Type B pancreatic cell (in vitro differentiated cells): ENCODE data around the gene HIVEP2. TPM values are rescaled to one million over a fixed set of nuclear protein-coding genes. Genes with fewer than 3 reads are reported as not detected.

ENCODE experiments used
- DNase-seq: peaks from one replicate; pipeline ENCODE4 v3.0.0; 2021; ENCODE audit warnings: mixed read lengths; ENCODE audit not compliant: unreplicated experiment; ENCODE audit errors: extremely low spot score
- H3K27ac Mint-ChIP-seq: 2 replicates; pipeline ENCODE4 v1.8.0; 2021; ENCODE audit warnings: mild to moderate bottlenecking, mixed read lengths
- H3K27me3 Mint-ChIP-seq: 2 replicates; pipeline ENCODE4 v1.8.0; 2021; ENCODE audit warnings: mixed read lengths
- H3K36me3 Mint-ChIP-seq: 2 replicates; pipeline ENCODE4 v1.8.0; 2021; ENCODE audit warnings: mixed read lengths
- H3K4me1 Mint-ChIP-seq: one replicate; pipeline ENCODE4 v1.8.0; 2021; ENCODE audit warnings: mixed read lengths; ENCODE audit not compliant: unreplicated experiment
- H3K4me3 Mint-ChIP-seq: 2 replicates; pipeline ENCODE4 v1.8.0; 2021; ENCODE audit warnings: mild to moderate bottlenecking, mixed read lengths
- H3K9me3 Mint-ChIP-seq: 2 replicates; pipeline ENCODE4 v1.8.0; 2021; ENCODE audit warnings: mixed read lengths
- CTCF ChIP-seq: fragments of 200-600 bp; sonication (generic); conservative IDR thresholded peaks from 2 replicates; pipeline ENCODE4 v1.5.0; 2021; ENCODE audit warnings: antibody characterized with exemption, mild to moderate bottlenecking
- total RNA-seq: library from RNA; stranded (reverse); gene quantifications from 2 replicates; pipeline ENCODE4 v1.2.1, GENCODE V29; 2021; ENCODE audit warnings: low replicate concordance

The HIVEP2 gene
- total RNA-seq, 1 donor from 2014 or later: 12.3 TPM

DNA sequence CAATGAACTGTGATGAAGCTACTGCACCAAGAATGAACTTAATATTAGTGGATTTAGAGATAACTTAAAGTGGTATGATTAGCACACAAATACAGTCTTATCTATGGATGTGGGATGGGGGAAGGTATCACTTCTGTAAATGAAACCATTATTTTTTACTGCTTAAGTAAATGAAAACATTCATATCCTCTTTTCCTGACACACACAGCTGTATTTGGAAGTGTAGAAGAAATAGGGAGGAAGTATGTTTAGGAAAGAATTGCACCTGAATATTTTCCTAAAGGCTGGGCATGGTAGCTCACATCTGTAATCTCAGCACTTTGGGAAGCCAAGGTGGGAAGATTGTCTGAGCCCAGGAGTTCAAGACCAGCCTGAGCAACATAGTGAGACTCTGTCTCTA is 96.8 kb downstream of the HIVEP2 start:
- no peak for DNase-seq
- Mint-ChIP-seq H3K27me3 (no peaks in the 10 kb centered on the region), H3K27ac (no peak overlapping the region), H3K36me3 (no peaks in the 10 kb centered on the region), H3K4me1 (peaks cover 56% of the 10 kb centered on the region), H3K4me3 (no peak overlapping the region), H3K9me3 (no peaks in the 10 kb centered on the region)
- no peak for TF ChIP-seq CTCF

DNA sequence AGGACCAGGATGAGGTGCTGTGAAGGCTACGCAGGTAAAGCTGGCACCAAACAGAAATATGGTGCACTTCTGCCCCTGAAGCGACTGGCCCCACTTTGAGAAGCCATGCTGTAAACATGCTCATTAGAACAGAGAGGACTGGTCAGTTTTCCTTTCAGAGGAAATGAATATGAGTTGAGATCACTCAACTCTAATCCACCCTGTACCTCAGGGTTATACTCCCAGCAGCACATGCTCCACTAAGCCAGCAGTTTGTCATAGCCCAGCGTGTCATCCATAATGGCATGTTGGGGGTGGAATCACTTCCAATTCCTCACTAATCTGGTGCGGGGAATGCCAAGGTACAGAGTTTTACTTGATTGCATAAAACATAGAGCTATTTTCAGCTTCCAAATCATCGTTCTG is 98.1 kb downstream of the HIVEP2 start:
- peaks cover 68% of the 10 kb centered on the region for H3K4me1 Mint-ChIP-seq
- no peak for DNase-seq

DNA sequence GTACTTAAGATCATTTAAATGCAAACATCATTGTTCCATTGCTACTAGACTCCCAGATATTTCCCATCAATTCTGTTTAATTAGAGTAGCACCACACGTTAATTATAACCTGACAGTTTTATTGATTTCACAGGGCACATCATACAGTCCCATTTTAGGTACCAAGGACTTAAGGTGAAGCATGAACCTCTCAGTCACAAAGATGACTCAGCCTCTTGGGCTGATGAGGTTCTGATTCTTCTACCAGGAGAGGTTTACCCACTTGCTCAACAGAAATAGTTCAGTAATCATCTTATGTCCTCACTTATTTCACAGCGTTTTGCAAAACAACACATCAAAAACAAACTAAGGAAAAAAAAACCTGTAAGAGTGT is 98.5 kb downstream of the HIVEP2 start:
- H3K27ac Mint-ChIP-seq: peak overlapping the region; percentile 93
- H3K4me1 Mint-ChIP-seq: peaks cover 72% of the 10 kb centered on the region
- peak overlapping the region; percentile 76 for H3K4me3 Mint-ChIP-seq
- no peak for TF ChIP-seq CTCF
- DNase-seq: no peak
- no peaks in the 10 kb centered on the region for H3K27me3 Mint-ChIP-seq
- no peaks in the 10 kb centered on the region for H3K36me3 Mint-ChIP-seq
- no peaks in the 10 kb centered on the region for H3K9me3 Mint-ChIP-seq

More for the DNA sequence above, 98.1 kb downstream of the HIVEP2 start:
- no peaks in the 10 kb centered on the region for H3K36me3 Mint-ChIP-seq
- no peaks in the 10 kb centered on the region for H3K27me3 Mint-ChIP-seq
- H3K4me3 Mint-ChIP-seq: peak overlapping the region; percentile 76
- no peak for TF ChIP-seq CTCF
- H3K27ac Mint-ChIP-seq: peak overlapping the region; percentile 93
- no peaks in the 10 kb centered on the region for H3K9me3 Mint-ChIP-seq

- H3K9me3 Mint-ChIP-seq: no peaks in the 10 kb centered on the region
- DNase-seq: peak; percentile 85
- no peaks in the 10 kb centered on the region for H3K36me3 Mint-ChIP-seq
- peak overlapping the region; percentile 93 for H3K27ac Mint-ChIP-seq
- no peak for TF ChIP-seq CTCF
- no peaks in the 10 kb centered on the region for H3K27me3 Mint-ChIP-seq
- peaks cover 71% of the 10 kb centered on the region for H3K4me1 Mint-ChIP-seq
- peak overlapping the region; percentile 76 for H3K4me3 Mint-ChIP-seq
These were observed 99.1 kb downstream of the HIVEP2 start for GRCh38 chr6:142845624-142846458.

DNA sequence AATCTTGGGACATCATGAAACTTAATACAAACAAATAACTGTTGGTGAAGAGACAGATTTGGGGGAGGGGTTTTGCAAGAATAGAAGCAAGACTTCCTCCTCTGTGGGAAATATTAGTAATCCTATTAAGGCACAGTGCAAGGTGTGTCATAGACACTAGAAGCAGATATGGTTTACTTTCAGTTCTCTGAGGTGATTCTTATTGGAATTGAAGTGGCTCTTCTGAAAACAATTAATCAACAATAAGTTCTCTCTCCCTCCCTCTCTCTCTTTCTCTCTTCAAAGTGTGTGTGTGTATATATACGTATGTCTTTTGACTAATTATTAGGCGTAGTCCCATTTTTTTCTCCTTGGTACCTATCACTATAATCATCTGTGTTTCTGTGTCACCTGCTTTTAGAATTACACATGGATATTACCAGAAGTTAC is 99.8 kb downstream of the HIVEP2 start:
- no peaks in the 10 kb centered on the region for H3K27me3 Mint-ChIP-seq
- peak overlapping the region; percentile 93 for H3K27ac Mint-ChIP-seq
- DNase-seq: no peak
- peaks cover 64% of the 10 kb centered on the region for H3K4me1 Mint-ChIP-seq
- H3K4me3 Mint-ChIP-seq: peak overlapping the region; percentile 76
- no peak for TF ChIP-seq CTCF
- H3K9me3 Mint-ChIP-seq: no peaks in the 10 kb centered on the region
- no peaks in the 10 kb centered on the region for H3K36me3 Mint-ChIP-seq
